ENCODE results near the gene SCP2.
"Not testable (repeated sequence)": the region's sequence is repeated elsewhere in the genome, so short reads cannot be mapped to it uniquely, and the experiment has no call there.

Gene SCP2

DNA sequence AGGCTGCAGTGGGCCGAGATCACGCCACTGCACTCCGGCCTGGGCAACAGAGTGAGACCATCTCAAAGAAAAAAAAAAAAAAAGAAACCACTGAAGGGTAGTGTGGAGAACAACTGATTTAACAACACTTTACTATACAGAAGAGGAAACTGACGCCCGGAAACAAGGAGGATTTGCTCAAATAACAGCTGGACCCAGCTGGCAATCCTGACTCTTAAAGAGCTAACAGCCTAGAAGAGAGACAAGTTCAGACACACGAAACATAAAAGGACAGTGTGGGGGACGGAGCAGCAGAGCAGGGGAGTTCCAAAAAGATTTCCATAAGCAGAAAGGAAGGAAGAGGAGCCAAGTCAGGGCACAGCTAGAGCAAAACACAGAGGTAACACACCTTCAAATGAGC is 9.9 kb upstream of the SCP2 start:
- no peak for DNase-seq

DNA sequence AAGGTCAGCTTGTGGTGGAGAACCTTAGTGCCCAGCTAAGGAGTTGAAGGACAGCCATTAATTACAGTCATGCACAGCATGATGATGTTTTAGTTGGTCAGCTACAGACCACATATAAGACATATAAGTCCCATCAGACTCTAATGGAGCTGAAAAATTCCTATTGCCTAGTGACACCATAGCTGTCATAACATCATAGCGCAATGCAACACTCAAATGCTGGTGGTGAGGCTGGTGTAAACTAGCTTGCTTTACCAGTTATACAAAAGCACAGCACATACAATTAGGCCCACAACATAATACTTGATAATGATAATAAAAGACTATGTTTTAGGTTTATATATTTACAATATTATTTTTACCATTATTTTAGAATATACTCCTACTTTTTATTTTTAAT is 9.5 kb upstream of the SCP2 start:
- no peak for DNase-seq

DNA sequence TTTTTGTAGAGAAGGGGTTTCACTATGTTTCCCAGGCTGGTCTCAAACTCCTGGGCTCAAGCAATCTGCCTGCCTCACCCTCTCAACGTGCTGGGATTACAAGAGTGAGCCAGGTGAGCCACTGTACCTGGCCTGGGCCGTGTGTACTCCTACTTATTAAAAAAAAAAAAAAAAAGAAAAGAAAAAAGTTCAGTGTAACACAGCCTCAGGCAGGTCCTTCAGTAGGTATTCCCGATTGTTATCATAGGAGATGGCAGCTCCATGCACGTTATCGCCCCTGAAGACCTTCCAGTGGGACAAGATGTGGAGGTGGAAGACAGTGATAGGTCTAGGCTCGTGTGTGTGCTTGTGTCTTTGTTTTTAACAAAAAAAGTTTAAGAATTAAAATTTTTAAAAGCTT is 8.9 kb upstream of the SCP2 start:
- no peak for DNase-seq

DNA sequence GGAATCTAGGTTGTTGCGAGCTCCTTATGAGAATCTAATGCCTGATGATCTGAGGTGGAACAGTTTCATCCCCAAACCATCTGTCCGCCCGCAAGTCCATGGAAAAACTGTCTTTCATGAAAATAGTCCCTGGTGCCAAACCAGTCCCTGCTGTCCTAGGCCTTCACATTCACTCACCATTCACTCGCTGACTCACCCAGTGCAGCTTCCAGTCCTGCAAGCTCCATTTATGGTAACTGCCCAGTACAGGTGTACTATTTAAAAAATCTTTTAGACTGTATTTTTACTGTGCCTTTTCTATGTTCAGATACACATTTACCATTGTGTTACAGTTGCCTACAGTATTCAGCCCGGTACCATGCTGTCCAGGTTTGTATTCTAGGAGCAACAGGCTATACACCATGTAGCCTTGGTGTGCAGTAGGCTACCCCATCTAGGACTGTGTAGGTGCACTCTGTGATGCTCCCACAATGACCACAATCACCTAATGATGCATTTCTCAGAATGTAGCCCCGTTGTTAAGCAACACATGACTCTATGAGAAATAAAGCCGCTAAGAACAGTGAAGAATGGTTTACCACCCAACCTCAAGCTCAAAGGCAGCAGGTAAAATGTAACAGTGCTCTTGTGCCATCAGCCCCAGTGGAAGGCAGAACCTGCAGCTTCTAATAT is 7.9 kb upstream of the SCP2 start:
- no peak for DNase-seq

DNA sequence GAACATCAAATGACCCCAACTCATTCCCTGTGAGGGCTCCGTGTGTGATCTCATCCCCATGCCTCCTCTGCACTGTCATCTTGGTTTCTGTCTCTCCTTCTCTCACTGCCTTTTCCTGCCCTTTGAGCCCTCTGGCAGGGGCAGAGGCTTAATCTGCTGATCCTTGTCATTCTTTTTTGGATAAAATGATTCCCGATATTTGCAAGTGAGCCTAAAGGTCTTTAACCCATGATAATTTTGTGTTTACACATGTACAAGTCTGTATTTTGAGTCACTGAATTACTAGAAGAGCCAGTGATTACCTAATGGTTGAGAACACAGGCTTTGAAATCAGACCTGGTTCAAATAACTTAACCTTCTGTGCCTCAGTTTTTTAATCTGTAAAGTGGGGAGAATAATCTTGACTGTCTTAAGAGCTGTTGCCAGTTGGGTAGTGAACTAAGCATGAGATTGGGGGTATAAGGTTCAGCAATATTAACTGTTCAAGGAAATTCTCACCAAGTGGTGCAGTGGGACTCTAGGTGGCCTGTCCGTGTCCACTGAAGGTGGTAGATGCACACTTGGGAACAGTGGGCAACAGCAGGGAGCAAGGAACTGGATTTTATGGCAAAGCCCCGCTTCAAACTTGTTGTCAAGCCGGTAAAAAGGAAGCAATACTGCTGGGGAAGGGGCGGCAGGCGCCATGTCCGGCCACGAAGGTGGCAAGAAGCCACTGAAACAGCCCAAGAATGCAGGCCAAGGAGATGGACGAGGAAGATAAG is 7.2 kb upstream of the SCP2 start:
- no peak for DNase-seq

DNA sequence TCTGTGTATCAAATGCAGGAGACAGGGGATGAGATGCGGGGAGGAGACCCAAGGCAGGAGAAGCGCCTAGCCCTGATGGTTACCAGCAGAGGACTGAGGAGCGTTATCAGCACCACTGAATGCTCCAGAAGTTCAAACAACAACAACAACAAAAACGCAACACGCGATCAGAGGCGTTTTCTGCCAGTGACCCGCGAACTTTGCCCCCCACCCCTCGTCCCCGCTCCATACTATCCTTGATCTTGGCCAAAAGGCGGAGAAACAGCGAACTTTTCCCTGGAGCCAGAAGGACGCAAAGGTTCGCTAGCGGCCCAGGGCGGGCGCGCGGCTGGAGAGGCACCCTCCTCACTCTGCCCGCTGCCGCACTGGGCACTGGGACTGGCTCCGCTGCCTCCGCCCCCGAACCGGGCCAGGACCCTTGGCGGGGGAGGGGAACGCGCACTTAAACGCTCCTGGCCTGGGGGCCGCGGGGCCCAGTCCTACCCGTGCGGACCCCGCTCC is 6.2 kb upstream of the SCP2 start:
- no peak for DNase-seq

DNA sequence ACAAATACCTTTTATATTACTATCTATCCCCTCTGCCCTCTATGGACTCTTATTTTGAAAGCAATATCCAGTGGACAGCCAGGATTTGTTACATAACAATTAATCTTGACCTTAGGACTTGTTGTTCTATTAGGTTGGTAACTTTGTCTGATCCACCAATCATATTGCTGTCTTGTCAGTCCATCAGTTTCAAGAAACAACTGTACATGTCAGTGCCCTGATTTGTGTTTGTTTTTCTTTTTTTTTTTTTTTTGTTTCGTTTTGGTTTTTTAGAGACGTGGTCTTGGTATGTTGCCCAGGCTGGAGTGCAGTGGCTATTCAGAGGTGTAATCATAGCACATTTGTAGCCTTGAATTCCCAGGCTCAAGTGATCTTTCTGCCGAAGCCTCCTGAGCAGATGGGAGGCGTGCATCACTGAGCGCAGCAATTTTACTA is 1.5 kb upstream of the SCP2 start:
- peak; percentile 51 for DNase-seq

DNA sequence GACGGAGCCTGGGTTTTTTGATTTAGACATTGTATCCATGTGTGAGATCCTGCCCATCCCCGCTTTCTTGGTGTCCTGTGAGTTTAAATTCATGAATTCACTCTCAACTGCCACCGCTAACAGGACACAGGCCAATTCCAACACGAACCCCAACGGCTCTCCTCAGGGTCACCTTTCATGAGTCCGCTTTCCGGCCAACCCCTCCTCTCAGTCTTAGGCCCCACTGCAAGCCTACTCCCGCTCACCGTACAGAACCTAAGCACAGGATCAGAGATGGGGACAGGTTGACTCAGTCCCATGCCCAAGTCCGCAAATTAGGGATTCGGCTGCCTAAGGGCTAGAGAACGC is 238 bp upstream of the SCP2 start:
- no peak for DNase-seq

DNA sequence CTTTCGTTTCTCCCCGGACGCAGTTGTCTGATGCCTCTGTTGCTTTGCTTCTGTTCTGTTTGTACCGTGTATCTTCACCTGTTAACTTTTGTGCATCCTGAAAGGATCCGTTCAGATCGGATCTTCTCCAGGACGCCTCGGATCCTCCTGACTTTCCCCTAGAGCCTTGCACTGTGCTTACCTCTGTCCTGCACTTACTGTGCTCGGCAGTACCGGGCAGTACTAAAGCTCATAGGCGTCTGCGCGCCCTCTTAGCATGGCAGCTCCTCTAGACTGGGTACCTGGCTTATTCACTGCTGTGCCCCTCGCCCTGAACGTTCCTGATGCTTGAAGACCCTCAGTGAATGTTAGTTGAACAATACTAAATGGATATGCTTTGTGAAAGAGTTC is 934 bp downstream of the SCP2 start:
- no peak for DNase-seq

DNA sequence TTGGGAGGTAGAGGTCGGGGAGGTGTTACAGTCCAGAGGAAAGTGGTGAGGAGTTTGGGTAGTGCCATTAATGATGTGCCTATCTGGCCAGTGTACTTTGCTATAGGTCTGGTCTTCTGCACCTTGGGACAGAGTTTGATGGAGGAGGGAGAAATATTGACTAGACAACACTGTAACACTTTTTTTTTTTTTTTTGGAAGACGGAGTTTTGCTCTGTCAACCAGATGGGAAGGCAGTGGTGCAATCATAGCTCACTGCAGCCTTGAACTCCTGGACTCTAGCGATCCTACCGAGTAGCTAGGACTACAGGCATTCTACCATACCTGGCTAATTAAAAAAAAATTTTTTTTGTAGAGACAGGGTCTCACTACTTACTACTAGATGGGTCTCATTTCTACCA is 1.9 kb downstream of the SCP2 start:
- no peak for DNase-seq

DNA sequence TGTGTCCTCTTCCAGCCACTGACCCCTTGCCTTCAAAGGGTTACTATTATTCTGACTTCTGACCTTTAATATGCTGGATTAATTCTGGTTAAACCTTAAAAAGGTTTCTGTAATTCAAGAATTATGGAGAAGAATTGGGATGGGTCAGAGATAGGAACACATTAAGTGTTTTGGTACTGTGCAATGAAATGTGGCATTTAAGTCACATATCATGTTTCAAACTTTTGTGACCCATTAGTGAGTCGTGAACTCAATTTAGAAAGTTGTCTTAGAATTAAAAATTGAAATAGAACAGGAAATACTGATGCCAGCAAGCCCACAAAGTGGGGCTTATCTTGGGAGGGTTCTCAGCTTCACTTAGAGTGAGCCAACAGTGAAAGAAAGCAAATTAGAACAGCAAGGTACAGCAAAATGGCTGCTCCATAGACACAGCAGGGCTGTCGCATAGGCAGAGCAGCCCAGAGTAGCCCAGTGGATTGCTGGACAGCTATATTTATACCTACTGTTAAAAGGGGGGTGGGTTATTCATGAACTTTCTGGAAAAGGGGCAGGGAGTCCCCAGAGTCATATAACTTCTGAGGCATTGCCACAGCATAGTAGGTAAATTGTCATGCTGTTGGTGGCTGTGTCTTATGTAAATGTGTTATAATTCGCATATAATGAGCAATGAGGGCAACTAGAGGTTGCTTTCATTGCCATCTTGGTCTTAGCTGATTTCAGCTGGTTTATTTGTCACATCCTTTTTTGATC is 10.5 kb downstream of the SCP2 start:
- no peak for DNase-seq

DNA sequence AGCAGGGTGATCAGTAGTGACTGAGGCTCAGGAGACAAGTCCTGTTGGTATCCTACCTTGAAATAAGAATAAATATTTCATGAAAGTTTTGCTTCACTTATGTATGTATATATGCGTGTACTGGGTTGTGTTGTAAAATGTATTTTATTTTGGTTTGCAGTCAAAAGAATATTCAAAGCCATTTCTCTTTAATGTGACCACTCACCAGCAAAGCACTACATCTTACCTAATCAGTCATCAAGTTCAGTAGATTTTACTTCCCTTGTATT is 11.0 kb downstream of the SCP2 start:
- DNase-seq: no peak

DNA sequence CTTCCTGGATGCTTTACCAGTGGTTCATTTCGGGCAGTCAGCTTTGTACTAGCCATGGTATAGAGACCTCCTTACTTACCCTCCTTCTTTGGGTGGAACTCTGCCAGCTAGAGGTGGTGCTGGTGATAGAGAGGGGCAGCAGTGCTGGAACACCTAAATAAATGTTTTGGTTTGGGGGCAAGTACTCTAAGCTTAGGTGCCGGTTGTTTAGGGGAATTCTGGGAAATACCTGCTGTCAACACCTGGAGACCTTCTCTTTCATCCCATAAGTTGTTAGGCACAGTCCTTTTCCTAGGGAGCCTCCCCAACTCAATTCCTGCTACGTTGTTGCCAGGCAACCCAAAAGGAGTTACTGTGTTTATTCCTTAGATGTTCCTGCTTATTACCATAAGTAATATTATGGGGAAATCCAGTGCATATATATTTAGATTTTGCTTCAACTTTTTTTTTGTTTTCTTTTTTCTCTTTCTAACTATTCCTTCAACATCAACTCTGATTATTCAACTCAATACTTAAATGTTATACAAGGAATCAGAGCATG is 16.9 kb downstream of the SCP2 start:
- no peak for DNase-seq

DNA sequence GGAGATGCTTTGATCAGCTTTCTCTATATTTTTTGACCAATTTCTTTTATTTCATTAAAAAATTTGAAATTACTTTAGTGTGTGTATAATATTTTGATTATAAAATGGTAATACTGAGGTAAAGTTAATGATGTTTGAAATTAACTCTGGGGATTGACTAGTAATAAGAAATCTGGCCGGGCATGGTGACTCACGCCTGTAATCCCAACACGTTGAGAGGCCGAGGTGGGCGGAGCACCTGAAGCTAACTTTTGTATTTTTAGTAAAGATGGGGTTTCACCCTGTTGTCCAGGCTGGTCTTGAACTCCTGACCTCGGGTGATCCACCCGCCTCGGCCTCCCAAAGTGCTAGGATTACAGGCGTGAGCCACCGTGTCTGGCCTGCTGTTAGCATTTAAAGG is 17.5 kb downstream of the SCP2 start:
- DNase-seq: no peak

DNA sequence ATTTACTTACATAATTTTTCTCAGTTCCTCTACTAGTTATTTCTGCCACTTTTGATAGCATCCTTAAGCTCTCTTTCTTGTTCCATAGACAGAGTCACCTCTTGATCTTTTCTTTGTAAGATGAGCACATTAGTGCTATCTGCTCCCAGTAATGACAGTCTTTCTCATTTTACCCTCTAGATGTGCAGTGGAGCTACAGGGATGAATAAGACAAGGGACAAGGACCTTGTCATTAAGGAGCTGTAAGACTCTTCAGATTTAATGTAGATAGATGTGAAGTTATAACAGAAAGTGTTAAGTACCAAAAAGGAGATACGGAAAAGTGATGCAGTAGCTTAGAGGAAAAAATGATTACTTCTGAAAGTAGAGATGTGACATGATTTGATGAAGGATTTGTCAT is 20.4 kb downstream of the SCP2 start:
- no peak for DNase-seq

DNA sequence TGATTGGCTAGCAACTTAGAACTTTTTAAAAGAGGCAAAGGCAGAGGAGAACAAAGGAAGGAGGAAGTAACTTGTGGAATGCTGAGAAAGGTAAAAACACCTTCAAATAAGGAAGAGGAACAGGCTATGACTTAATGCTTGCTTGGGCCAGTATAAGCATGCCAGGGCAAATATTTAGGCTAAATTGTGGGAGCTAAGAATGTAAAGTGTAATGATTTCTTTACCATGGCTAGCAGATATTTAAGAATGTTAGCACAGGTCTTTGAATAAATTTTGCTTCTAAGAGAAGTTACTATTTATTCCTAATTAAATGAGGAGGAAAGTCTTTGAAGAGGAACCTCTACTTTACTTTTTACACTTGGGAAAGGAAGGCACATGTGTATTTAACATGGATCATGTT is 22.5 kb downstream of the SCP2 start:
- not testable (repeated sequence) for DNase-seq

DNA sequence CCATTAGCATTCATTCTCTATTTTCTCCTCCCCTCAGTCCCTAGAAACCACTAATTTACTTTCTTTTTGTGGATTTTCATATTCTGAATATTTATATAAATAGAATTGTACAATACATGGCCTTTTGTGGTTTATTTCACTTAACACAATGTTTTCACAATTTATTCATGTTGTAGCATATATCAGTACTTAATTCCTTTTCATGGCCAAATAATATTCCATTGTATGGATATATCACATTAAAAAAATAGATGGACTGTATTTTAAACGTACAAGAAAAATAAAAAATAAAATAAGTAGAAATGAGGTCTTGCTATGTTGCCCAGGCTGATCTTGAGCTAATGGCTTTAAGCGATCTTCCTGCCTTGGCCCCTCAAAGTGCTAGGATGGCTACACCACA is 25.0 kb downstream of the SCP2 start:
- DNase-seq: no peak

DNA sequence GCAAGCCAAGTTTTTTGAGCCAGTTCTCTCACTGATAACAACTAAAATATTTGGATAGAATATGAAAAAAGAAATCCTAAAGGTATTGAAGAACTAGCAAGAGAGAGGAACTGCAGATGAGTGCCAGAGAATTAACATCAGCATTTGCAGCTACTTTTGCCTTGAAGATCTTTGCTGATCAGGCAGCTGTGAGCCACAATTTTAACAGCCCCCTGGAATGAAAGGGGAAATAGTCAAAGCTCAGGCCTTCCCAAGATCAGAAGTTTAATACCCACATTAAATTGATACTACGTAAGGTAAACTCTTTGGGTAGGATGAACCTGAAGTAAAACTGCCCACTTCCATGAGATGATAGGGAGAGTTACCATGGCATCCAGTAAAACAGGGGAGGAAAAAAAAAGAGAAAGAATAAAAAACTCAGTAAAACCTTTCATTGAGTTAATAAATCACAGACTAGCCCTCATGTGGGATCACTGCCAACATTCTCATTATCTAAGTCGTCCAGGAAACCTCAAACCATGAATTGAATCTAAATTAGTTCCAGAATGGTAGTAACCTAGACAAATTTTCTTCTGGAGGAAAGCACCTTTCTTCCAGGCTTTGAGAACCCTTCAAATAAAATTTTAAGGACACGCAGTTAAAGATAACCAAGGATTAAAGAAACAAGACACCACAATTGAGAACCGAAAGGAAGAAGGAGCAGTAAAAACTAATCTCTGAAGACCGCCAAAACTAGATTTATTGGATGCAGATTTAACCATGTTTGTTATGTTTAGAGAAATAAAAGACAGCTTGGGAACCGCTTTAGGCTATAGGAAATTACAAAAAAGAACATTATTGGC is 28.3 kb downstream of the SCP2 start:
- peak; percentile 36 for DNase-seq

DNA sequence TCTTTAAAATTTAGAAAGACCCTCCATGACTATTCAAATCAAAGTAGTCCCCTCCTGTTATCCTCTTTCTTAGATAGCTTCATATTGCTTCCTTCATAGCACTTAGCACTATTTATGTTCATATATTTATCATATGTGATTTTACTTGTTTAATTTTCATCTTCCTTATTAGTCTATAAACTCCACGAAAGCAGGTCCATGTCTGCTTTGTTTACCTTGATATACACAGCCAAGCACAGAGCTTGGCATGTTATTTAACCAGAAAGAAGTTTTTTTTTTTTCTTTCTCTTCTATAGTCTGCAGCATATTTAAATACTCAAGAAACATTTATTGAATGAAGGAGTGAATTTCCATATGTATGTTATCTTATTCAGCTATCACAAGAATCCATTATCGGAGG is 36.0 kb downstream of the SCP2 start:
- DNase-seq: no peak

DNA sequence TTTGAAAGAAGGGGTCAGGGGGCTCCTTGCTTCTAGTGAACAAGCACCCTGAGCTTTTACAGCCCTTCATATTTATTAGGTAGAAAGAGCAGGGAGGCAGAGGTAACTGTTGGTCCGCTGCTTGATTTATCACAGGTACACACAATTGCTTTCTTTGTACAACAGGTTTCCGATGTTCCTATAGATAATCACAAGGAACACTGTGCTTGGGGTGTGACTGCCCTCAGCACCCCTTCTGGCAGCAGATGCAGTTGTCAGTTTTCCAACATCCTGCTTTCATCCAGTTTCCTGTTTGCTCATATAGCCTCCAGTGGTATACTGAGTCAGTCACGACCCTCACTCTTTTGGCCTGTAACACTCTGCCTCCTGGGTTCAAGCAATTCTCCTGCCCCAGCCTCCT is 40.6 kb downstream of the SCP2 start:
- DNase-seq: no peak

DNA sequence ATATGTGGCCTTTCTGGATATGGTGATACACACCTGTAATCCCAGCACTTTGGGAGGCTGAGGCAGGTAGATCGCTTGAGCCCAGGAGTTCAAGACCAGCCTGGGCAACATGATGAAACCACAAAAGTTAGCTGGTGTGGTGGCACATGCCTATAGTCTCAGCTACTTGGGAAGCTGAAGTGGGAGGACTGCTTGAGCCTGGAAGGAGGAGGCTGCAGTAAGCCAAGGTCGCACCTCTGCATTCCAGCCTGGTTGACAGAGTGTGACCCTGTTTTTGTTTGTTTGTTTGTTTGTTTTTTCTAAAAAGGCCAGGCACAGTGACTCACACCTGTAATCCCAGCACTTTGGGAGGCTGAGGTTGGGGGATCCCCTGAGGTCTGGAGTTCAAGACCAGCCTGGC is 42.2 kb downstream of the SCP2 start:
- not testable (repeated sequence) for DNase-seq

DNA sequence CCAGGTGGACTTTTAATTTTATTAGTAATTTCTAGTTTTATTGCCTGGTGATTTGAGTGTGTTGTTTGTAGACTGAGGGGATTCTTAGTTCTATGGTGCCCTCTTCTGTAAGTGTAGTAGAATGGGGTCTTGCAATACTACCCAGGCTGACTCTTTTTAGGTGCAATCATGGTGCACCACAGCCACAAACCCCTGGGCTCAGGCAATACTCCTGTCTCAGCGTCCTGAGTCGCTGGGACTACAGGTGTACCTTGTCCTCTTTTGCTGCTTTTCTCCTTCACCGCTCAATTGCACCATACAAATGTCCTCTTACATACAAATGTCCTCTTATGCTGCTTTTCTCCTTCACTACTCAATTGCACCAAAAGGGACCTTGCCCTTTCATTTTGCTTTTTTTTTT is 43.1 kb downstream of the SCP2 start:
- DNase-seq: peak; percentile 39

DNA sequence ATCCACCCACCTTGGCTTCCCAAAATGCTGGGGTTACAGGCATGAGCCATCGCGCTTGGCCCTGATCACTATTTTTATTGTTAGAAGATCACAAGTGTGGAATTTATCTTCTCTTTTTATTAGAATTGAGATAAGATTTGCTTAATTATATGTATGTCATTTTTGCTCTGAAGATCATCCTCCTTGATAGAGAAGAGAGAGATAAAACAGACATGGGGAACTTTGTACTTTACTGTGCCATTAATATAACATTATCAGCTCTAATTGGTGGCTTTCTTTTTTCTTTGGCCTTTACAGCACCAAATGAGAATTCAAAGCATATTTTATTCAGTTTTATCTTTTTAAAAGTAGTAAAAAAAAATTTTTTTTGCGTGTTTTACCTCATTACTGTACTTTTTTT is 46.8 kb downstream of the SCP2 start:
- no peak for DNase-seq
